GM19455 (cell line): ENCODE measurements around the gene RETREG1.
"Not testable (repeated sequence)": the region's sequence is repeated elsewhere in the genome, so short reads cannot be mapped to it uniquely, and the experiment has no call there.

Experiments
- ATAC-seq: cut with Tn5 transposase; IDR thresholded peaks from one replicate; pipeline ENCODE4 v1.9.1; 2021; ENCODE audit not compliant: unreplicated experiment

Gene RETREG1

DNA sequence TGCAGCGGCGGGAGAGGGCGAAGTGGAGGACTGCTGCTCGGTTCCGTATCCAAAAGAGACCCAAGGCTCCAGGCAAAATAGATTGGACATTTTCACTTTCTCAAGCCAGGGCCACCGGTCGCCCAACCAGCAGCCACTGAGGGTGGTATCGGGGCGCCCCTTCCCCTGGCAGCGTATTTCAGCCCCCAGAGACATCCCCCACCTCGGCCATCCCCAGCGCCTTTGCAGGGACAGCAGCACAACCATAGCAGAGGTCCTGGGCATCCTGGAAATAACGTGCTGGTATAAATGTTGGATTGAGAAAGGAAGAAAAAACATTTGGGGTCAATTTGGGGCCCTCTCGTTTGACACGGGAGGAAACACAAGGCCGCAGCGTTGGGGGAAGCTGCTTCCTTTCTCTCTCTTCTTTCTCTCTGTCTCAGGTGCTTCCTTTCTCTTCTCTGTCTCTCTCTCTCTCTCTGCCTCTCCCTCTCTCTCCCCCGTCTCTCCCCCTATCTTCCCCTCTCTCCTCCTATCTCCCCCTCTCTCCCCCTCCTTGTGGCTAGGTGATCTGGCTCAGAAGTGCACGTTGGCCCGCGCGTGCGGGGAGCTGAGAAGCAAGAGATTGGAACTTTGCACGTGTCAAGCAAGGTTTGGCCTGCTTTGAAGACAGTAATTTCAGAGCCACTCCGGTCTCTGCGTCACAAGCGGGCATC lies 624 bp upstream of the RETREG1 start:
- ATAC-seq = no peak

- no peak for ATAC-seq
Measured at GRCh38 chr5:16615741-16616535, 859 bp downstream of the RETREG1 start.

- no peak for ATAC-seq
Measured at GRCh38 chr5:16612007-16612406, 4.8 kb downstream of the RETREG1 start.

GRCh38 chr5:16610896-16611295 lies 5.9 kb downstream of the RETREG1 start:
- ATAC-seq = not testable (repeated sequence)

DNA sequence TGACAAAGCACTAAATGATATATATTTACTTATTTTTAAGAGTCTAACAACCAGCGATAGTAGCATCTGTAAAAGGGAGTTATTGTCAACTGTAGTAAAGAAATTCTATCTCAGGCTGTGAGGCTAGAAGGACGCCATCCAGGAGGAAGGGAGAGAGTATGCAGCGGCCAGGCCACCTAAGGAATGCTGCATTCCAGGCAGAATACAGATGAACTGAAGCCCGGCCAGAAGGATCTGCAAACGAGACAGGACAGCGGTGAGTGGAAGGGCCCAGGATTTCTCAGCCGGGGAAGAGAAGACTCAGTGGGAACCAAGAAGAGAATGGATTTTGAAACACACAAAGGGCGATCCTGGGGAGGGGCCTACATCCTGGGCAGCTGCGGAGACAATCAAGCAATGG lies 7.4 kb downstream of the RETREG1 start:
- ATAC-seq = no peak

DNA sequence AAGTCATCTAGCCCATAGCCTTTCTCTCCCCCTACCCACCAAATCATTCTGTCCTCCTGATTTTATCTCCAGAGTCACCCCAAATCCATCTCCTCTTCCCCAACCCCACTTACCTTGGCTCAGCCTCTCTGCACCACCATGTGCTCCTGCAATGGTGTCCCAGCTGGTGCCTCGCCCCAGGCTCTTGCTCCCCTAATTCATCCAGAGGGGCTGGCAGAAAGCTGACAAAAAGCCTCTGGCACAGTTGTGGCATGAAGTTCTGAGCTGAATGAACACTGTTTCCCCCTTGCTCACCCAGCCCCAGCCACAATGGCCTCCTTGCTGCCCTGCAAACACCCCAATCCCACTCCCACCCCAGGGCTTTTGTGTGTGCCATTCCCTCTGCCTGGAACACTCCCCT lies 10.2 kb downstream of the RETREG1 start:
- no peak for ATAC-seq

DNA sequence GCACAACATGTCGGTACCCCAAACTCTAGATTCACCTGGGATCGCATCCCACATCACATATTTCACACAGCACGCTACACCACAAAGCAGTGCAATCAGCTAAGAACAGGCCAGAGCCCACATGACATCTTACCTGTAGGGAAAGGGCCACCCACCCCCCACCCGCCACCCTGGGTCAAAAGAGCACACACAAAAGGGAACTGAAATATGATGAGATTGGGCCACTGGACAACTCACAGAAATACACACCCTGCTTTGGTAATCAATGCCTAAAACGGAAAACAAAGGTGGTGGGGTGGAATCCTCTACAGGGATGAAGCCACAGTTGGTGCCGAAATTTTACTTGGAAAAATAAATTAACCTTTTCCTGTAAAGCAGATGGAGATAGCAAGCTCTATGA lies 13.1 kb downstream of the RETREG1 start:
- no peak for ATAC-seq

- no peak for ATAC-seq
Measured at GRCh38 chr5:16603295-16603694, 13.5 kb downstream of the RETREG1 start.

- ATAC-seq = no peak
Measured at GRCh38 chr5:16602182-16602581, 14.6 kb downstream of the RETREG1 start.

DNA sequence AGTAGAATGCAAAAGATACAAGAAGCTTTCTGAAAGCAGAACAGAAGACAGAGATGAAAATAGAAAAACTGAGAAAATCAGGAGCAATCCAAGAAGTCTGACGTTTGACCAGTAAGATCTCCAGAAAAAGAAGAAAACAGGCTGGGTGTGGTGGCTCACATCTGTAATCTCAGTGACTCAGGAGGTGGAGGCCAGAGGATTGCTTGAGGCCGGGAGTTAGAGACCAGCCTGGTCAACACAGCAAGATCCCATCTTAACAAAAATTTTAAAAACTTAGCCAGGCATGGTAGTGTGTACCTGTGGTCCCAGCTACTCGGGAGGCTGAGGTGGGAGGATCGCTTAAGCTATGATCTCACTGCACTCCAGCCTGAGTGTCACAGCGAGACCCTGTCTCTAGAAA lies 15.9 kb downstream of the RETREG1 start:
- ATAC-seq = no peak

- ATAC-seq = no peak
Measured at GRCh38 chr5:16600397-16600796, 16.4 kb downstream of the RETREG1 start.

DNA sequence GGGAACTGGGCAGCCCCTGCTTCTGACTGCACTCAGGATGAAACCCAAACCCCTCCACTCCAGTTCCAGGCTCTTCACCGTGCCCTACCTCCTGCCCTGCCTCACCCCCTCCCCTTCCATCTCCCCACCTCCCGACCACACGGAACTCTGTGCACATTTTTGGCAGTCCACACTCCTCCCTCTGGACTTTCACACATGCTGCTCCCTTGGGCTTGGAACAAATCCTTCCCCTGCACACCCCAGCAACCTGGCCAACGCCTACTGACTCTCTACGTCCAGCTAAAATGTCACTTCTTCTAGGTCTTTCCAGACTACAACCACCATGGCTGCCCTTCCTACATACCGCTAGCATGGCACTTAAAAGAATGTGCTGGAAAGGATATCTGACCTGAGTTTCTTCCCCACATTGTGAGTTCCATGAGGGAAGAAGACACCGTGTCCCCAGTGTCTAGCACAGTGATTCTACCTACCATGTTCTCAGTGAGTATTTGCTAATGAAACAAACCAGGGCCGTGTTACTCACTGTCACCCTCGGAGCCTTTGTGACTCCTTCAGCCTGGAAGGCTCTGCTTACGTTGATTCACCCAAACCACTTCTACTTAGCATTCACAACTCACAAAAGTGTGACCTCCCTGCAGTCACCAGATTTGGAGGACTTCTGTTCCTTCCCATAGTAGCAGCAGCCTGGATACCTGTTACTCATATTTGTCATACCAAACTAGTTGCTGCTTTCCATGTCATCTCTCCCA lies 18.7 kb downstream of the RETREG1 start:
- ATAC-seq = no peak

GRCh38 chr5:16596581-16596940 lies 20.2 kb downstream of the RETREG1 start:
- ATAC-seq = no peak

DNA sequence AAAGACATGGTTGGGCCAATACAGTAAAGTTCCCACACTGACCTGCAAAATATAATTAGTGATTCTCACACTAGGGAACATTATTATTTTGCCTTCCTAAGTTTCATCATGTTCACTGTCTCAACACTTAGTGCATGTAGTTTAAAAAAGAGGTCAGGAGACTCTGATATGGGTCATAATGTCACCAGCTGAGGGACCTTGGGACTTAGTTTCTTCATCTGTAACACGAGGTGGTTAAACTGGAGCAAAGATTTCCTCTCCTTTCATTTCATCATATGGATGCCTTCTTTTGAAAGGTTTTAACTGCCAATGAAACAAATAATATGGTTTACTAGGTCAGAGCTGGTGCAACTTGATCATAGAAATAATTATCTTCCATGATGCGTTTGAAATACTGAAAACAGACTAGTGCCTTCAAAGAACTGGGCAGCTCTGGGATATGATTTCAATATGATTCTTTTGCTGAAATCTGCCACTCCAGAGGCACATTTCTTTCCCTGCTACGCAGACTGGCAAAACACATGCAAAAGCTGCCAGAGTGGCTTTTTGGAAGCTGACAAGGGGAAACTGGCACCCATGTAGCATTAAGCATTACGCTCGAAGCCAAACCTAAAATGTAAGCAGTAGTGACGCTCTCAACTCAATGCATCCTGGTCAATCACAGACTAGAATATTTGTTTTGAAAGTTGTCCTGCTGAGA lies 20.8 kb downstream of the RETREG1 start:
- no peak for ATAC-seq

DNA sequence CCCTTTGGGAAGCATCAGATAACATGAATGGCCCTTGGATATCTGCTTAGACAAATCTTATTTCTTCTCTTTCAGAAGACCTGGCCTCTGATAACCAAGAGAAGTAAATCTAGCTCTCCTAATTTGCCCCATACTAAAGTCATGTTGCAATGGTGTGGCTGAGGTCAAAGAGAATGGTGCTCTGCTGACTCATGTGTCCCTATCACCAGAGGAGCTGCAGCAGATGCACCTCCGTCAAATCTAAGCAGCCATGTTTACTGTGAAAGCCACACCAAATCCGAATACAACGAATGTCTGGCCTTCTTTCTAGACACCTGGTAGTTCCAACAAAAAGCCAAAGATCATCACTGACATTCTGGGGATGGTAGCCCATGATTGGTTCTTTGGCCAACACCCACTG lies 23.2 kb downstream of the RETREG1 start:
- no peak for ATAC-seq

DNA sequence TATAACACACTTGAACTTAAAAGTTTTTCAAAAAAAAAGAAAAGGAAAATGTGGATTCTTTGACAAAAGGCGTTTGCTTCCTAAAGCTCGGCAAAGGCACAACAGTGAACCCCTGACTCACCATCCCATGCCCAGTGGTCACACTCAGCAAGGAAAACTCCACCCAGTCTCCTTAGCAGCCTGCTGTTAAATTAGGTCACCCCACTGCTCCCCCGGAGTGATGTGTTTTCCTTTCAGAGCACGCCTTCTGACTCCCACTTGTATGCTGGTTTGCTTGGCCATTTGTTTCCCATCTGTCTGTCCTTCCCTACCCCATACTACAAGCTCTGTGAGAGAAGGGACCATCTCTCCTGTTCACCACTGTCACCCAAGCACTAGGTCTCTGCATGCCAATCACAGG lies 23.8 kb downstream of the RETREG1 start:
- ATAC-seq = no peak

DNA sequence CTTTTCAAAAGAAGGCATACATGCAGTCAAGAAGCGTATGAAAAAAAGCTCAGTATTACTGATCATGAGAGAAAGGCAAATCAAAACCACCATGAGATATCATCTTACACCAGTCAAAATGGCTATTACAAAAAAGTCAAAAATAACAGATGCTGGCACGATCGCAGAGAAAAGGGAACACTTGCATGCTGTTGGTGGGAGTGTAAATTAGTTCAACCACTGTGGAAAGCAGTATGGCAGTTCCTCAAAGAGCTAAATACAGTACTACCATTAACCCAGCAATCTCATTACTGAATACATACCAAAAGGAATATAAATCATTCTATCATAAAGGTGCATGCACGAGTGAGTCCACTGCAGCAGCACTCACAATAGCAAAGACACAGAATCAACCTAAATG lies 24.5 kb downstream of the RETREG1 start:
- no peak for ATAC-seq

DNA sequence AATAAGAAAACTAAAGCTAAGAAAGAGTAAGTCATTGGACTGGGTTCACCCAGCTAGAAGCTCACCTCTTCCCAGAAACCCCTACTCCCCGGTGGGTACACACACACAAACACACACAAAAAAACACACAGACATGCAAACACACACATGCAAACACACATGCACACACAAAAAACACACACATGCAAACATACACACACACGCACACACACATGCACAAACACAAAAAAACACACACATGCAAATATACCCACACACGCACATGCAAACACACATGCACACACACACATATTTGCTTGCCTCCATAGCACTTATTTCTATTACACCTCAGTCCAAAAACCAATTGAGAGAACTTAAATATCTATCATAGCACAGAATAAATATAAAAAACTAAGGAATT lies 26.1 kb downstream of the RETREG1 start:
- ATAC-seq = no peak

- no peak for ATAC-seq
Measured at GRCh38 chr5:16589658-16590057, 27.1 kb downstream of the RETREG1 start.

GRCh38 chr5:16588434-16589214 lies 28.2 kb downstream of the RETREG1 start:
- no peak for ATAC-seq

- no peak for ATAC-seq
Measured at GRCh38 chr5:16586556-16586955, 30.2 kb downstream of the RETREG1 start.
